K562 (cell line): Measurements from ENCODE around the gene PPP2R5A. TPM values are rescaled to one million over a fixed set of nuclear protein-coding genes. Genes with fewer than 3 reads are reported as not detected.

Experiments
- ATAC-seq: fragments of 200-7000 bp; cut with Tn5 transposase; 3 replicates; pipeline ENCODE4 v1.9.1; 2020; ENCODE audit warnings: moderate library complexity
- BruUV-seq: library from RNA; stranded (reverse); fragments of 400-500 nt; replicated peaks from 2 replicates; lab custom pipeline; 2021; lab: Mats Ljungman, UMichigan
- CTCF ChIA-PET: fragments of 300-600 bp; formaldehyde crosslinking; extraction: SDS; loops from one replicate; lab custom pipeline; 2021; ENCODE audit warnings: low intra/inter-chr PET ratio; lab: Yijun Ruan, JAX
- POLR2A ChIA-PET: fragments of 300-600, 350-650 bp; sonication (Branson Sonifier 250); formaldehyde crosslinking; extraction: SDS; loops from one replicate; lab custom pipeline; 2021; ENCODE audit warnings: antibody characterized with exemption, inconsistent platforms; lab: Yijun Ruan, JAX
- DNase-seq, 4 experiments: peaks; one replicate each; pipeline versions ENCODE4 v3.0.0 to v3.0.0-alpha.2; 2011 to 2018; ENCODE audit warnings: low spot score in 3 of 4, mixed read lengths in 3 of 4; ENCODE audit errors: extremely low read depth in 1 of 4
- FAIRE-seq: peaks from 2 replicates; lab custom pipeline; 2011; peaks lifted over from hg19 to GRCh38; lab: Jason Lieb, UNC
- H2AFZ ChIP-seq: 2 replicates; pipeline ENCODE4 v1.6.0; 2011; ENCODE audit warnings: low read depth, low read length, control low read depth, inconsistent platforms
- H3K27ac ChIP-seq: fragments of 200-600 bp; 3 replicates; pipeline ENCODE4 v1.8.0; 2011; ENCODE audit warnings: low read depth, mild to moderate bottlenecking, control low read depth, inconsistent platforms, low read length, moderate library complexity, mixed read lengths; ENCODE audit errors: extremely low read depth
- H3K27me3 ChIP-seq, 2 experiments: fragments of 300-600 bp in 1 of 2; 2 replicates in 1 of 2; 3 replicates in 1 of 2; pipeline versions ENCODE4 v1.6.0 to v1.8.0; 2011; ENCODE audit warnings: inconsistent platforms in 2 of 2, low read length in 2 of 2, mild to moderate bottlenecking in 1 of 2, mixed read lengths in 1 of 2, moderate library complexity in 1 of 2; ENCODE audit not compliant: control insufficient read depth in 2 of 2, insufficient read depth in 2 of 2
- H3K36me3 ChIP-seq: fragments of 300-600 bp; 3 replicates; pipeline ENCODE4 v1.8.0; 2011; ENCODE audit warnings: mild to moderate bottlenecking, low read length, inconsistent platforms; ENCODE audit not compliant: control insufficient read depth, insufficient read depth
- H3K4me1 ChIP-seq, 2 experiments: fragments of 200-600 bp in 1 of 2; replicated peaks in 1 of 2; 2 replicates in 1 of 2; 3 replicates in 1 of 2; pipeline versions ENCODE4 v1.5.1 to v1.8.0; 2011; ENCODE audit warnings: inconsistent platforms in 2 of 2, low read length in 2 of 2, mild to moderate bottlenecking in 1 of 2, mixed read lengths in 1 of 2, moderate library complexity in 1 of 2; ENCODE audit not compliant: control insufficient read depth in 2 of 2, insufficient read depth in 2 of 2
- H3K4me2 ChIP-seq: 2 replicates; pipeline ENCODE4 v1.6.1; 2011; ENCODE audit warnings: low read length, control low read depth, inconsistent platforms, mixed read lengths; ENCODE audit not compliant: insufficient read depth
- H3K4me3 ChIP-seq: fragments of 200-600 bp; sonication (generic), shearing (Covaris generic); 2 replicates; pipeline ENCODE4 v1.5.1; 2016; ENCODE audit warnings: control low read depth, inconsistent platforms
- H3K79me2 ChIP-seq: fragments of 200-600 bp; 3 replicates; pipeline ENCODE4 v1.8.0; 2011; ENCODE audit warnings: low read length, inconsistent platforms; ENCODE audit not compliant: control insufficient read depth, insufficient read depth
- H3K9ac ChIP-seq, 2 experiments: 2 replicates each; pipeline versions ENCODE4 v1.6.0 to v1.6.1; 2011; ENCODE audit warnings: low read depth in 2 of 2, low read length in 2 of 2, control low read depth in 1 of 2, inconsistent platforms in 1 of 2, mild to moderate bottlenecking in 1 of 2, mixed read lengths in 1 of 2; ENCODE audit not compliant: insufficient read depth in 1 of 2
- H3K9me1 ChIP-seq: one replicate; pipeline ENCODE4 v1.6.0; 2011; ENCODE audit warnings: inconsistent platforms, mild to moderate bottlenecking, low read length, moderate library complexity; ENCODE audit not compliant: control insufficient read depth, insufficient read depth
- H3K9me3 ChIP-seq: replicated peaks from 2 replicates; pipeline ENCODE4 v1.5.1; 2011; ENCODE audit warnings: low read depth, low read length, inconsistent platforms; ENCODE audit not compliant: control insufficient read depth, insufficient read depth
- H4K20me1 ChIP-seq: replicated peaks from 2 replicates; pipeline ENCODE4 v1.6.1; 2011; ENCODE audit warnings: low read length, inconsistent platforms, mixed read lengths; ENCODE audit not compliant: control insufficient read depth, insufficient read depth
- CBFA2T3 ChIP-seq: fragments of 450-650 bp; IDR thresholded peaks from 2 replicates; pipeline ENCODE4 v1.6.1; 2017
- DPF2 ChIP-seq: fragments of 450-650 bp; IDR thresholded peaks from 2 replicates; pipeline ENCODE4 v1.6.1; 2016
- FOSL1 ChIP-seq: fragments of 200-800 bp; sonication (Bioruptor generic); conservative IDR thresholded peaks from 2 replicates; pipeline ENCODE4 v1.6.1; 2016; ENCODE audit warnings: missing genetic modification characterization, missing compliant biosample characterization
- HCFC1 ChIP-seq: IDR thresholded peaks from 2 replicates; pipeline ENCODE4 v1.6.1; 2012; ENCODE audit warnings: low read depth, low read length, improper control_type of control experiment
- JUND ChIP-seq, 2 experiments: IDR thresholded peaks; 2 replicates in 1 of 2; 3 replicates in 1 of 2; pipeline ENCODE4 v1.6.1; 2011; ENCODE audit warnings: borderline replicate concordance in 2 of 2, low read depth in 2 of 2, low read length in 2 of 2, improper control_type of control experiment in 1 of 2, missing biosample characterization in 1 of 2, missing genetic modification characterization in 1 of 2, missing genetic modification reagents in 1 of 2
- PCBP1 ChIP-seq: fragments of 200-400 bp; formaldehyde crosslinking; IDR thresholded peaks from 2 replicates; pipeline ENCODE4 v1.6.1; 2018; ENCODE audit warnings: mild to moderate bottlenecking, low read depth, low read length; ENCODE audit not compliant: poor library complexity, severe bottlenecking
- RBM22 ChIP-seq: fragments of 200-400 bp; formaldehyde crosslinking; IDR thresholded peaks from 2 replicates; pipeline ENCODE4 v1.6.1; 2018; ENCODE audit warnings: low read length, low read depth; ENCODE audit not compliant: poor library complexity, severe bottlenecking
- TCF3 ChIP-seq: sonication (generic); formaldehyde crosslinking; IDR thresholded peaks from 2 replicates; pipeline ENCODE4 v1.4.0; 2020; ENCODE audit warnings: mild to moderate bottlenecking, missing genetic modification reagents
- U2AF1 ChIP-seq: fragments of 200-400 bp; formaldehyde crosslinking; optimal IDR thresholded peaks from 2 replicates; pipeline ENCODE3; 2017; ENCODE audit warnings: mild to moderate bottlenecking, low read depth, low read length, moderate library complexity
- ZNF707 ChIP-seq: fragments of 250-450 bp; sonication (Bioruptor Pico); conservative IDR thresholded peaks from 2 replicates; pipeline ENCODE4 v1.8.0; 2022; ENCODE audit warnings: inconsistent platforms, mild to moderate bottlenecking, moderate library complexity
- in situ Hi-C: fragments of 300-500 bp; cut with MboI; formaldehyde crosslinking; loops from 4 replicates; pipeline ENCODE4 v1.15.0; 2018; ENCODE audit warnings: inconsistent platforms, mixed read lengths
- intact Hi-C: fragments of 100-400 bp; cut with micrococcal nuclease; formaldehyde crosslinking; loops from 2 replicates; pipeline ENCODE4 v1.14.2; 2022
- polyA plus RNA-seq, 8 experiments: library from polyadenylated mRNA; depleted of rRNA in 4 of 8; stranded (reverse) in 5 of 8; unstranded in 3 of 8; fragments of >200 nt; fragmentation: Nextera tagmentation in 2 of 8; fragmentation: Illumina TruSeq in 1 of 8; extraction: Ambion mirVana in 2 of 8; extraction: Trizol in 1 of 8; gene quantifications; 2 replicates each; pipeline versions ENCODE4 v1.2.1 to v1.2.3, GENCODE V29; 2011 to 2014; ENCODE audit warnings: inconsistent platforms in 1 of 8, missing spikeins in 1 of 8
- total RNA-seq, 7 experiments: library from RNA; depleted of rRNA in 6 of 7; stranded (reverse); fragments of >200 nt in 6 of 7; fragmentation: Illumina TruSeq in 2 of 7; extraction: Trizol in 2 of 7; gene quantifications; 2 replicates each; pipeline versions ENCODE4 v1.2.1 to v1.2.3, GENCODE V29; 2011 to 2021; ENCODE audit warnings: low replicate concordance in 1 of 7
- TF ChIP-seq, protein P1 (sequence below): sonication (generic); formaldehyde crosslinking; IDR thresholded peaks from 2 replicates; pipeline ENCODE4 v1.4.0; 2020; ENCODE audit warnings: mild to moderate bottlenecking, missing genetic modification reagents
- TF ChIP-seq, protein P2 (sequence below): fragments of 250-450 bp; sonication (Bioruptor Pico); IDR thresholded peaks from 2 replicates; pipeline ENCODE4 v1.5.0; 2020; ENCODE audit warnings: mild to moderate bottlenecking, borderline replicate concordance
- TF ChIP-seq, protein P3 (sequence below): fragments of 450-650 bp; IDR thresholded peaks from 2 replicates; pipeline ENCODE4 v1.6.1; 2018; ENCODE audit not compliant: partially characterized antibody

Gene PPP2R5A
- total and polyA plus RNA-seq, 9 of the 15 experiments (the other 6 are each of a cell fraction or from before 2014, with no cell fraction given) = 26.9 to 106 (median 64.3) TPM

DNA sequence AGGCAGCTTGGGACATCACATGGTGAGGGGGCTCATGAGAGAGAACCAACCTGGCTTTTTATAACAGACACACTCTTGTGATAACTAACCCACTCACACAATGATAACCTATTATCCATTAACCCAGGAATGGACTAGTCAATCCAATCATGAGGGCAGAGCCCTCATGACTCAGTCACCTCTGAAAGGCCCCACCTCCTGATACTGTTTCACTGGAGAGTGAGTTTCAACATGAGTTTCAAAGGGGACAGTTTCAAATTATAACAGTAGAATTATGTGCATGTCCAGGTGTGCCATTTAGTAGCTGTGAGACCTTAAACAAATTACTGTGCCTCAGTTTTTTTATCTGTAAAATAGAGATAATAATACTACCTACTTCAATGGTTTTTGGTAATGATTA is 47.6 kb upstream of the PPP2R5A start:
- no TSS peak for BruUV-seq
- Histone ChIP-seq H2AFZ (0 out of 2 replicates have a peak overlapping the region, but pooled peaks have one; percentile 9), H3K4me1 (peaks cover 22 to 64% of the 10 kb centered on the region in 2 experiments), H3K9ac (no peak overlapping the region), H3K9me3 (no peaks in the 10 kb centered on the region), H3K79me2 (no peaks in the 10 kb centered on the region), H4K20me1 (no peaks in the 10 kb centered on the region), H3K27me3 (no peaks in the 10 kb centered on the region), H3K4me3 (no peak overlapping the region), H3K4me2 (no peak overlapping the region), H3K36me3 (no peaks in the 10 kb centered on the region), H3K9me1 (no peaks in the 10 kb centered on the region), H3K27ac (no peak overlapping the region)
- CTCF ChIA-PET = no interaction called here
- DNase-seq = peak in 3 of 4 experiments; percentile 35 to 72 (median 36)
- intact Hi-C loops = loop anchor here (5.0 kb wide), 1 partner anchor 85 kb away; no protein-coding TSS in a partner anchor
- in situ Hi-C loops = no loop called here
- no peak for FAIRE-seq
- POLR2A ChIA-PET = interaction anchor here (1.3 to 1.6 kb wide), 2 partner anchors 10 to 17 kb away, joined by 4 to 5 read pairs; no protein-coding TSS in a partner anchor
- ATAC-seq = 0 out of 3 replicates have a peak, but pooled peaks have one; percentile 8
- peak; percentile 24; the same call in 1 of the 2 replicates for TF ChIP-seq DPF2
- no peak for TF ChIP-seq HCFC1
- TF ChIP-seq ZNF707 (CRISPR knock-in tag) = 0 out of 2 replicates have a peak, but pooled peaks have one; percentile 12
- no peak for TF ChIP-seq RBM22
- TF ChIP-seq, protein P1, sequence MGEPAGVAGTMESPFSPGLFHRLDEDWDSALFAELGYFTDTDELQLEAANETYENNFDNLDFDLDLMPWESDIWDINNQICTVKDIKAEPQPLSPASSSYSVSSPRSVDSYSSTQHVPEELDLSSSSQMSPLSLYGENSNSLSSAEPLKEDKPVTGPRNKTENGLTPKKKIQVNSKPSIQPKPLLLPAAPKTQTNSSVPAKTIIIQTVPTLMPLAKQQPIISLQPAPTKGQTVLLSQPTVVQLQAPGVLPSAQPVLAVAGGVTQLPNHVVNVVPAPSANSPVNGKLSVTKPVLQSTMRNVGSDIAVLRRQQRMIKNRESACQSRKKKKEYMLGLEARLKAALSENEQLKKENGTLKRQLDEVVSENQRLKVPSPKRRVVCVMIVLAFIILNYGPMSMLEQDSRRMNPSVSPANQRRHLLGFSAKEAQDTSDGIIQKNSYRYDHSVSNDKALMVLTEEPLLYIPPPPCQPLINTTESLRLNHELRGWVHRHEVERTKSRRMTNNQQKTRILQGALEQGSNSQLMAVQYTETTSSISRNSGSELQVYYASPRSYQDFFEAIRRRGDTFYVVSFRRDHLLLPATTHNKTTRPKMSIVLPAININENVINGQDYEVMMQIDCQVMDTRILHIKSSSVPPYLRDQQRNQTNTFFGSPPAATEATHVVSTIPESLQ (CRISPR knock-in tag) = 0 out of 2 replicates have a peak, but pooled peaks have one; percentile 22
- TF ChIP-seq TCF3 (CRISPR knock-in tag) = peak; percentile 30; the same call in 1 of the 2 replicates
- TF ChIP-seq FOSL1 (tag) = peak; percentile 63
- TF ChIP-seq CBFA2T3 = peak; percentile 56
- TF ChIP-seq, protein P2, sequence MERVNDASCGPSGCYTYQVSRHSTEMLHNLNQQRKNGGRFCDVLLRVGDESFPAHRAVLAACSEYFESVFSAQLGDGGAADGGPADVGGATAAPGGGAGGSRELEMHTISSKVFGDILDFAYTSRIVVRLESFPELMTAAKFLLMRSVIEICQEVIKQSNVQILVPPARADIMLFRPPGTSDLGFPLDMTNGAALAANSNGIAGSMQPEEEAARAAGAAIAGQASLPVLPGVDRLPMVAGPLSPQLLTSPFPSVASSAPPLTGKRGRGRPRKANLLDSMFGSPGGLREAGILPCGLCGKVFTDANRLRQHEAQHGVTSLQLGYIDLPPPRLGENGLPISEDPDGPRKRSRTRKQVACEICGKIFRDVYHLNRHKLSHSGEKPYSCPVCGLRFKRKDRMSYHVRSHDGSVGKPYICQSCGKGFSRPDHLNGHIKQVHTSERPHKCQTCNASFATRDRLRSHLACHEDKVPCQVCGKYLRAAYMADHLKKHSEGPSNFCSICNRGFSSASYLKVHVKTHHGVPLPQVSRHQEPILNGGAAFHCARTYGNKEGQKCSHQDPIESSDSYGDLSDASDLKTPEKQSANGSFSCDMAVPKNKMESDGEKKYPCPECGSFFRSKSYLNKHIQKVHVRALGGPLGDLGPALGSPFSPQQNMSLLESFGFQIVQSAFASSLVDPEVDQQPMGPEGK (CRISPR knock-in tag) = no peak
- no peak for TF ChIP-seq U2AF1
- TF ChIP-seq, protein P3, sequence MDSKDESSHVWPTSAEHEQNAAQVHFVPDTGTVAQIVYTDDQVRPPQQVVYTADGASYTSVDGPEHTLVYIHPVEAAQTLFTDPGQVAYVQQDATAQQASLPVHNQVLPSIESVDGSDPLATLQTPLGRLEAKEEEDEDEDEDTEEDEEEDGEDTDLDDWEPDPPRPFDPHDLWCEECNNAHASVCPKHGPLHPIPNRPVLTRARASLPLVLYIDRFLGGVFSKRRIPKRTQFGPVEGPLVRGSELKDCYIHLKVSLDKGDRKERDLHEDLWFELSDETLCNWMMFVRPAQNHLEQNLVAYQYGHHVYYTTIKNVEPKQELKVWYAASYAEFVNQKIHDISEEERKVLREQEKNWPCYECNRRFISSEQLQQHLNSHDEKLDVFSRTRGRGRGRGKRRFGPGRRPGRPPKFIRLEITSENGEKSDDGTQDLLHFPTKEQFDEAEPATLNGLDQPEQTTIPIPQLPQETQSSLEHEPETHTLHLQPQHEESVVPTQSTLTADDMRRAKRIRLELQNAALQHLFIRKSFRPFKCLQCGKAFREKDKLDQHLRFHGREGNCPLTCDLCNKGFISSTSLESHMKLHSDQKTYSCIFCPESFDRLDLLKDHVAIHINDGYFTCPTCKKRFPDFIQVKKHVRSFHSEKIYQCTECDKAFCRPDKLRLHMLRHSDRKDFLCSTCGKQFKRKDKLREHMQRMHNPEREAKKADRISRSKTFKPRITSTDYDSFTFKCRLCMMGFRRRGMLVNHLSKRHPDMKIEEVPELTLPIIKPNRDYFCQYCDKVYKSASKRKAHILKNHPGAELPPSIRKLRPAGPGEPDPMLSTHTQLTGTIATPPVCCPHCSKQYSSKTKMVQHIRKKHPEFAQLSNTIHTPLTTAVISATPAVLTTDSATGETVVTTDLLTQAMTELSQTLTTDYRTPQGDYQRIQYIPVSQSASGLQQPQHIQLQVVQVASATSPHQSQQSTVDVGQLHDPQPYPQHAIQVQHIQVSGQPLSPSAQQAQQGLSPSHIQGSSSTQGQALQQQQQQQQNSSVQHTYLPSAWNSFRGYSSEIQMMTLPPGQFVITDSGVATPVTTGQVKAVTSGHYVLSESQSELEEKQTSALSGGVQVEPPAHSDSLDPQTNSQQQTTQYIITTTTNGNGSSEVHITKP = peak; percentile 42
- TF ChIP-seq PCBP1 = no peak
- peak; percentile 69 for TF ChIP-seq JUND (IDR thresholded peaks at IDR 0.05; ENCODE audit: borderline replicate concordance, low read depth, low read length)
- no peak; the same call in 2 of the 3 replicates for TF ChIP-seq JUND (tag; IDR thresholded peaks at IDR 0.05; ENCODE audit: borderline replicate concordance, low read depth, low read length)
